HepG2 (cell line): ENCODE measurements around the gene SH3D19. TPM values are rescaled to one million over a fixed set of nuclear protein-coding genes. Genes with fewer than 3 reads are reported as not detected.

Experiments
- HDAC2 ChIP-seq: sonication (generic); formaldehyde crosslinking; IDR thresholded peaks from 2 replicates; pipeline ENCODE4 v1.4.0; 2020; ENCODE audit warnings: missing genetic modification reagents
- MAFG ChIP-seq: sonication (generic); formaldehyde crosslinking; IDR thresholded peaks from 2 replicates; pipeline ENCODE4 v1.5.1; 2020; ENCODE audit warnings: mild to moderate bottlenecking, missing genetic modification reagents
- MTF1 ChIP-seq: sonication (generic); formaldehyde crosslinking; IDR thresholded peaks from 2 replicates; pipeline ENCODE4 v1.5.0; 2020; ENCODE audit warnings: missing genetic modification reagents
- POGZ ChIP-seq: sonication (generic); formaldehyde crosslinking; IDR thresholded peaks from 2 replicates; pipeline ENCODE4 v1.4.0; 2020; ENCODE audit warnings: mild to moderate bottlenecking, missing genetic modification reagents
- REPIN1 ChIP-seq: sonication (generic); formaldehyde crosslinking; IDR thresholded peaks from 2 replicates; pipeline ENCODE4 v1.8.0; 2022; ENCODE audit warnings: missing genetic modification reagents, low read depth, mild to moderate bottlenecking, borderline replicate concordance
- TOPORS ChIP-seq: sonication (generic); formaldehyde crosslinking; IDR thresholded peaks from 2 replicates; pipeline ENCODE4 v1.8.0; 2023; ENCODE audit warnings: mild to moderate bottlenecking, missing genetic modification reagents
- U2AF1 ChIP-seq: fragments of 200-400 bp; formaldehyde crosslinking; optimal IDR thresholded peaks from 2 replicates; pipeline ENCODE3; 2017; ENCODE audit warnings: mild to moderate bottlenecking, low read depth, low read length
- ZBTB21 ChIP-seq: sonication (generic); formaldehyde crosslinking; IDR thresholded peaks from 2 replicates; pipeline ENCODE4 v1.4.0; 2020; ENCODE audit warnings: missing genetic modification reagents
- ZBTB42 ChIP-seq: sonication (generic); formaldehyde crosslinking; IDR thresholded peaks from 2 replicates; pipeline ENCODE4 v1.5.0; 2020; ENCODE audit warnings: mild to moderate bottlenecking, missing genetic modification reagents
- ZFYVE20 ChIP-seq: sonication (generic); formaldehyde crosslinking; IDR thresholded peaks from 2 replicates; pipeline ENCODE4 v1.8.0; 2023; ENCODE audit warnings: low read depth, mild to moderate bottlenecking, moderate library complexity, missing genetic modification reagents, borderline replicate concordance
- ZIK1 ChIP-seq: sonication (generic); formaldehyde crosslinking; IDR thresholded peaks from 2 replicates; pipeline ENCODE4 v1.5.0; 2020; ENCODE audit warnings: mild to moderate bottlenecking, low read depth, missing genetic modification reagents, borderline replicate concordance
- ZMYM2 ChIP-seq: sonication (generic); formaldehyde crosslinking; IDR thresholded peaks from 2 replicates; pipeline ENCODE4 v1.8.0; 2022; ENCODE audit warnings: mild to moderate bottlenecking, missing genetic modification reagents
- ZNF747 ChIP-seq: sonication (generic); formaldehyde crosslinking; IDR thresholded peaks from 2 replicates; pipeline ENCODE4 v1.8.1; 2023; ENCODE audit warnings: missing genetic modification reagents, mild to moderate bottlenecking, borderline replicate concordance
- polyA plus RNA-seq, 8 experiments: library from polyadenylated mRNA; depleted of rRNA in 3 of 8; stranded (reverse) in 7 of 8; unstranded in 1 of 8; fragments of >200 nt; fragmentation: Illumina TruSeq in 4 of 8; extraction: Trizol in 4 of 8; gene quantifications; 2 replicates each; pipeline versions ENCODE4 v1.2.1 to v1.2.3, GENCODE V29; 2011 to 2016; ENCODE audit warnings: low read depth in 4 of 8, missing spikeins in 1 of 8, mixed read lengths in 1 of 8; ENCODE audit not compliant: insufficient read depth in 1 of 8
- total RNA-seq, 5 experiments: library from RNA; depleted of rRNA; stranded (reverse); fragments of >200 nt; fragmentation: Illumina TruSeq; extraction: Trizol; gene quantifications; 2 replicates each; pipeline ENCODE4 v1.2.3, GENCODE V29; 2016; ENCODE audit warnings: low read depth in 1 of 5
- TF ChIP-seq, protein P1 (sequence below): sonication (generic); formaldehyde crosslinking; IDR thresholded peaks from 2 replicates; pipeline ENCODE4 v1.4.0; 2020; ENCODE audit warnings: missing genetic modification reagents, mild to moderate bottlenecking, borderline replicate concordance
- TF ChIP-seq, protein P2 (sequence below): sonication (generic); formaldehyde crosslinking; IDR thresholded peaks from 2 replicates; pipeline ENCODE4 v1.9.0; 2021; ENCODE audit warnings: missing genetic modification reagents, borderline replicate concordance
- TF ChIP-seq, protein P3 (sequence below): sonication (generic); formaldehyde crosslinking; IDR thresholded peaks from 2 replicates; pipeline ENCODE4 v1.4.0; 2020; ENCODE audit warnings: mild to moderate bottlenecking, missing genetic modification reagents
- TF ChIP-seq, protein P4 (sequence below): IDR thresholded peaks from 2 replicates; pipeline ENCODE4 v1.6.1; 2016; ENCODE audit warnings: low read depth
- TF ChIP-seq, protein P5 (sequence below): sonication (generic); formaldehyde crosslinking; IDR thresholded peaks from 2 replicates; pipeline ENCODE4; 2020; ENCODE audit warnings: missing genetic modification reagents, mild to moderate bottlenecking, borderline replicate concordance

Gene SH3D19
- total and polyA plus RNA-seq, 2 of the 13 experiments (the other 11 are each of a cell fraction or from before 2014, with no cell fraction given) = 31.2 to 38.0 TPM

DNA sequence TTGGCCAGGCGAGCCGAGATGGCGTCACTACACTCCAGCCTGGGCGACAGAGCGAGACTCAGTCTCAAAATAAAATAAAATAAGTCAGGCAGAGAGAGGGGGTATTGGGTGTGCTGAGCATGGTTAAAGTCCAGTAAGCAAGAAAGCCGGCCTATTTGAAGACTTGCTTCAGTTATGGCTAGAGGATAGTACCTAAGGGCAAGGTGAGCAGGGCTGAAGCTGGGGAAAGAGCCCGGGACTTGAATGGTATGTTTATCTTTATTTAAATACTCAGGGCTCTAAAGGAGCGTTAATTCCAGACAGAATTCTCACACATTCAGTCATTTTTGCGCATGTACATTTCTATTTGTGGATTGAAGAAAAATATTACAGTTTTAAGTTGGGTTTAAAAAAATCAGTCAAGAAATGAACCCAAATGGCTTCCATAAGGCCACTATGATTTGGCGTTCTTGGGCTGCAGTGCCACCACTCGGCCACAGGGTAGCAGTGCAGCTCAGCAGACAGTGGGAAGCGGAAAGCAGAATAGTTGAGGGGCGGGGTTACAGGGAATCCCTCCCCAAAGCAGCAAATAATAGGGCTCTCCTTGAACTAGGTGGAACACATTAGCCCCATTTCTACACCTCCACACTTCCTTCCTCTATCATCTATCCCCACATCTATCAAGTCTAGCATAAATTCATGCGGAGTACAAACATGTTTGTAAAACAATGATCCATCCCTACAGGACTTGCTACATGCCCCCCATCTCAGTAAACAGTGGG, 37.2 kb upstream of the SH3D19 start (continued):
- TF ChIP-seq, protein P1, sequence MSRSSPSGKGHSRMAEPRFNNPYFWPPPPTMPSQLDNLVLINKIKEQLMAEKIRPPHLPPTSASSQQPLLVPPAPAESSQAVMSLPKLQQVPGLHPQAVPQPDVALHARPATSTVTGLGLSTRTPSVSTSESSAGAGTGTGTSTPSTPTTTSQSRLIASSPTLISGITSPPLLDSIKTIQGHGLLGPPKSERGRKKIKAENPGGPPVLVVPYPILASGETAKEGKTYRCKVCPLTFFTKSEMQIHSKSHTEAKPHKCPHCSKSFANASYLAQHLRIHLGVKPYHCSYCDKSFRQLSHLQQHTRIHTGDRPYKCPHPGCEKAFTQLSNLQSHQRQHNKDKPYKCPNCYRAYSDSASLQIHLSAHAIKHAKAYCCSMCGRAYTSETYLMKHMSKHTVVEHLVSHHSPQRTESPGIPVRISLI (CRISPR knock-in tag) = peak; percentile 24; the same call in 1 of the 2 replicates
- TF ChIP-seq ZBTB42 (CRISPR knock-in tag) = no peak
- 0 out of 2 replicates have a peak, but pooled peaks have one; percentile 36 for TF ChIP-seq REPIN1 (CRISPR knock-in tag)
- no peak for TF ChIP-seq ZMYM2 (CRISPR knock-in tag)
- TF ChIP-seq, protein P2, sequence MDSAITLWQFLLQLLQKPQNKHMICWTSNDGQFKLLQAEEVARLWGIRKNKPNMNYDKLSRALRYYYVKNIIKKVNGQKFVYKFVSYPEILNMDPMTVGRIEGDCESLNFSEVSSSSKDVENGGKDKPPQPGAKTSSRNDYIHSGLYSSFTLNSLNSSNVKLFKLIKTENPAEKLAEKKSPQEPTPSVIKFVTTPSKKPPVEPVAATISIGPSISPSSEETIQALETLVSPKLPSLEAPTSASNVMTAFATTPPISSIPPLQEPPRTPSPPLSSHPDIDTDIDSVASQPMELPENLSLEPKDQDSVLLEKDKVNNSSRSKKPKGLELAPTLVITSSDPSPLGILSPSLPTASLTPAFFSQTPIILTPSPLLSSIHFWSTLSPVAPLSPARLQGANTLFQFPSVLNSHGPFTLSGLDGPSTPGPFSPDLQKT (CRISPR knock-in tag) = no peak
- no peak for TF ChIP-seq ZNF747 (CRISPR knock-in tag)
- no peak for TF ChIP-seq ZBTB21 (CRISPR knock-in tag)
- no peak for TF ChIP-seq ZIK1 (CRISPR knock-in tag)
- TF ChIP-seq TOPORS (CRISPR knock-in tag) = no peak
- TF ChIP-seq, protein P3, sequence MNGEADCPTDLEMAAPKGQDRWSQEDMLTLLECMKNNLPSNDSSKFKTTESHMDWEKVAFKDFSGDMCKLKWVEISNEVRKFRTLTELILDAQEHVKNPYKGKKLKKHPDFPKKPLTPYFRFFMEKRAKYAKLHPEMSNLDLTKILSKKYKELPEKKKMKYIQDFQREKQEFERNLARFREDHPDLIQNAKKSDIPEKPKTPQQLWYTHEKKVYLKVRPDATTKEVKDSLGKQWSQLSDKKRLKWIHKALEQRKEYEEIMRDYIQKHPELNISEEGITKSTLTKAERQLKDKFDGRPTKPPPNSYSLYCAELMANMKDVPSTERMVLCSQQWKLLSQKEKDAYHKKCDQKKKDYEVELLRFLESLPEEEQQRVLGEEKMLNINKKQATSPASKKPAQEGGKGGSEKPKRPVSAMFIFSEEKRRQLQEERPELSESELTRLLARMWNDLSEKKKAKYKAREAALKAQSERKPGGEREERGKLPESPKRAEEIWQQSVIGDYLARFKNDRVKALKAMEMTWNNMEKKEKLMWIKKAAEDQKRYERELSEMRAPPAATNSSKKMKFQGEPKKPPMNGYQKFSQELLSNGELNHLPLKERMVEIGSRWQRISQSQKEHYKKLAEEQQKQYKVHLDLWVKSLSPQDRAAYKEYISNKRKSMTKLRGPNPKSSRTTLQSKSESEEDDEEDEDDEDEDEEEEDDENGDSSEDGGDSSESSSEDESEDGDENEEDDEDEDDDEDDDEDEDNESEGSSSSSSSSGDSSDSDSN = no peak
- 0 out of 2 replicates have a peak, but pooled peaks have one; percentile 33 for TF ChIP-seq POGZ
- TF ChIP-seq U2AF1 = no peak
- no peak for TF ChIP-seq MTF1 (CRISPR knock-in tag)
- no peak for TF ChIP-seq MAFG (CRISPR knock-in tag)
- TF ChIP-seq, protein P4, sequence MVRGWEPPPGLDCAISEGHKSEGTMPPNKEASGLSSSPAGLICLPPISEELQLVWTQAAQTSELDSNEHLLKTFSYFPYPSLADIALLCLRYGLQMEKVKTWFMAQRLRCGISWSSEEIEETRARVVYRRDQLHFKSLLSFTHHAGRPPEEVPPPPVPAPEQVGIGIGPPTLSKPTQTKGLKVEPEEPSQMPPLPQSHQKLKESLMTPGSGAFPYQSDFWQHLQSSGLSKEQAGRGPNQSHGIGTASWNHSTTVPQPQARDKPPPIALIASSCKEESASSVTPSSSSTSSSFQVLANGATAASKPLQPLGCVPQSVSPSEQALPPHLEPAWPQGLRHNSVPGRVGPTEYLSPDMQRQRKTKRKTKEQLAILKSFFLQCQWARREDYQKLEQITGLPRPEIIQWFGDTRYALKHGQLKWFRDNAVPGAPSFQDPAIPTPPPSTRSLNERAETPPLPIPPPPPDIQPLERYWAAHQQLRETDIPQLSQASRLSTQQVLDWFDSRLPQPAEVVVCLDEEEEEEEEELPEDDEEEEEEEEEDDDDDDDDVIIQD (CRISPR knock-in tag) = peak; percentile 55; the same call in 1 of the 2 replicates
- TF ChIP-seq HDAC2 (CRISPR knock-in tag) = 0 out of 2 replicates have a peak, but pooled peaks have one; percentile 33
- TF ChIP-seq, protein P5, sequence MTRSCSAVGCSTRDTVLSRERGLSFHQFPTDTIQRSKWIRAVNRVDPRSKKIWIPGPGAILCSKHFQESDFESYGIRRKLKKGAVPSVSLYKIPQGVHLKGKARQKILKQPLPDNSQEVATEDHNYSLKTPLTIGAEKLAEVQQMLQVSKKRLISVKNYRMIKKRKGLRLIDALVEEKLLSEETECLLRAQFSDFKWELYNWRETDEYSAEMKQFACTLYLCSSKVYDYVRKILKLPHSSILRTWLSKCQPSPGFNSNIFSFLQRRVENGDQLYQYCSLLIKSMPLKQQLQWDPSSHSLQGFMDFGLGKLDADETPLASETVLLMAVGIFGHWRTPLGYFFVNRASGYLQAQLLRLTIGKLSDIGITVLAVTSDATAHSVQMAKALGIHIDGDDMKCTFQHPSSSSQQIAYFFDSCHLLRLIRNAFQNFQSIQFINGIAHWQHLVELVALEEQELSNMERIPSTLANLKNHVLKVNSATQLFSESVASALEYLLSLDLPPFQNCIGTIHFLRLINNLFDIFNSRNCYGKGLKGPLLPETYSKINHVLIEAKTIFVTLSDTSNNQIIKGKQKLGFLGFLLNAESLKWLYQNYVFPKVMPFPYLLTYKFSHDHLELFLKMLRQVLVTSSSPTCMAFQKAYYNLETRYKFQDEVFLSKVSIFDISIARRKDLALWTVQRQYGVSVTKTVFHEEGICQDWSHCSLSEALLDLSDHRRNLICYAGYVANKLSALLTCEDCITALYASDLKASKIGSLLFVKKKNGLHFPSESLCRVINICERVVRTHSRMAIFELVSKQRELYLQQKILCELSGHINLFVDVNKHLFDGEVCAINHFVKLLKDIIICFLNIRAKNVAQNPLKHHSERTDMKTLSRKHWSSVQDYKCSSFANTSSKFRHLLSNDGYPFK (CRISPR knock-in tag) = no peak
- TF ChIP-seq ZFYVE20 (CRISPR knock-in tag) = no peak
